RWPE2 (cell line): ENCODE data around the gene SERAC1.
A peak's percentile ranks its signal among the peaks of the same experiment; 100 is the strongest.

Source experiments
- ATAC-seq: fragments of 200-7000 bp; cut with Tn5 transposase; 3 replicates; pipeline ENCODE4 v1.9.1; 2021; ENCODE audit warnings: low read depth
- DNase-seq: peaks from one replicate; pipeline ENCODE4 v3.0.0-alpha.2; 2020; ENCODE audit warnings: low spot score
- H3K27ac ChIP-seq: fragments of 450-650 bp; 2 replicates; pipeline ENCODE4 v1.5.1; 2017; ENCODE audit warnings: mild to moderate bottlenecking; ENCODE audit not compliant: poor library complexity, severe bottlenecking
- H3K27me3 ChIP-seq: fragments of 250-450 bp; sonication (Bioruptor Pico); 2 replicates; pipeline ENCODE4 v1.5.1; 2021; ENCODE audit warnings: mild to moderate bottlenecking, moderate library complexity; ENCODE audit not compliant: insufficient read depth, poor library complexity, severe bottlenecking
- H3K36me3 ChIP-seq: fragments of 250-450 bp; sonication (Bioruptor Pico); 2 replicates; pipeline ENCODE4 v1.5.1; 2020; ENCODE audit warnings: low read depth, mild to moderate bottlenecking, moderate library complexity
- H3K4me1 ChIP-seq: fragments of 250-450 bp; sonication (Bioruptor Pico); 2 replicates; pipeline ENCODE4 v1.5.1; 2021; ENCODE audit warnings: mild to moderate bottlenecking, moderate library complexity; ENCODE audit not compliant: insufficient read depth, poor library complexity, severe bottlenecking
- H3K4me3 ChIP-seq: fragments of 250-450 bp; sonication (Bioruptor Pico); 2 replicates; pipeline ENCODE4 v1.5.1; 2021; ENCODE audit warnings: mild to moderate bottlenecking, moderate library complexity; ENCODE audit not compliant: severe bottlenecking
- H3K9me3 ChIP-seq: fragments of 250-450 bp; sonication (Bioruptor Pico); 2 replicates; pipeline ENCODE4 v1.5.1; 2021; ENCODE audit warnings: mild to moderate bottlenecking, moderate library complexity; ENCODE audit not compliant: severe bottlenecking
- CTCF ChIP-seq: fragments of 450-650 bp; IDR thresholded peaks from one replicate; pipeline ENCODE4 v1.5.1; 2017; ENCODE audit warnings: mild to moderate bottlenecking, moderate library complexity; ENCODE audit not compliant: poor library complexity, severe bottlenecking

The SERAC1 gene

DNA sequence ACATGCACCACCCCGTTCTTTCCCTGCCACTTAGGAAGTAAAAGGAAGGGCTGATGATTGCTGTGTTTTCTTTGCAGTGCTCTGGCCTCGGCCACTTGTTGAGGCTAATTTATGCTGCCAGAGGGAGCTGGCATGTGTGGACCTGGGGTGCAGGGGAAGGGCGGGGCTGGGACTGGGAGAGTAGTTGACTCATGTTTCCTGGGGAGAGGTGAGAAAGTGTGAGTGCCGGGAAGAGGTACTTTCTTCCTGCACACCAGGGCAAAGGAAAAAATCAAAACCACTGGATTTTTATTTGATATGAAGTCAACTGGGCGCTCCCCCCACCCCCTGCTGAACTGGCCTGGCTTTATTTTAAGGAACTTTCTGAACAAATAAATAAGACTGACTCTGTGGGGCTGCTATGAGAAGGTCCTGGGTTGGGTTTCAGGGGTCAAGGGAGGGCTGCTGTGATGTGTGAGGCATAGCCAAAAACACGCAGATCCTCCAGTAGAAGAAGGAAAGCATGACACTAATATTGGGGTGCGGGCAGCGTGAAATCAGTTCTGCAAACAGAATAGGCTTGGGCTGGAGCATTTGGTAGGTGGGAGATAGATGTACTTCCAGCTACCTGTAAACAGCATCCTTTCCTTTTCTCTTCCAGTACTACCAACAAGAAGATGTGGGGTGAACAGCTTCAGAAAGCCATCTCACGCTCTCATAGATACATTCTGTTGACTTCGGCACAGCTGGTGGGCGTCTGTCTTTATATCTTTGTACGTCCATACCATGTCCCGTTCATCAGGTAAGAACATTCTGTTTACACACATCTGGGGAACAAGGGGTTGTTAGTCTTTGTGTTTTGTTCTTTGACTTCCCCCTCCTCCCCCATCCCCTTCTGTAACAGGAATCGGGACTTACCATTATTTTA is 98.9 kb downstream of the SERAC1 start:
- ATAC-seq (peak; percentile 97), DNase-seq (peak; percentile 90)
- H3K36me3 ChIP-seq = peaks cover 24% of the 10 kb centered on the region
- no peaks in the 10 kb centered on the region for H3K9me3 ChIP-seq
- H3K27ac ChIP-seq = peak overlapping the region; percentile 64
- TF ChIP-seq CTCF = no peak
- H3K27me3 ChIP-seq = no peaks in the 10 kb centered on the region
- peaks cover 21% of the 10 kb centered on the region for H3K4me1 ChIP-seq
- no peak overlapping the region for H3K4me3 ChIP-seq

DNA sequence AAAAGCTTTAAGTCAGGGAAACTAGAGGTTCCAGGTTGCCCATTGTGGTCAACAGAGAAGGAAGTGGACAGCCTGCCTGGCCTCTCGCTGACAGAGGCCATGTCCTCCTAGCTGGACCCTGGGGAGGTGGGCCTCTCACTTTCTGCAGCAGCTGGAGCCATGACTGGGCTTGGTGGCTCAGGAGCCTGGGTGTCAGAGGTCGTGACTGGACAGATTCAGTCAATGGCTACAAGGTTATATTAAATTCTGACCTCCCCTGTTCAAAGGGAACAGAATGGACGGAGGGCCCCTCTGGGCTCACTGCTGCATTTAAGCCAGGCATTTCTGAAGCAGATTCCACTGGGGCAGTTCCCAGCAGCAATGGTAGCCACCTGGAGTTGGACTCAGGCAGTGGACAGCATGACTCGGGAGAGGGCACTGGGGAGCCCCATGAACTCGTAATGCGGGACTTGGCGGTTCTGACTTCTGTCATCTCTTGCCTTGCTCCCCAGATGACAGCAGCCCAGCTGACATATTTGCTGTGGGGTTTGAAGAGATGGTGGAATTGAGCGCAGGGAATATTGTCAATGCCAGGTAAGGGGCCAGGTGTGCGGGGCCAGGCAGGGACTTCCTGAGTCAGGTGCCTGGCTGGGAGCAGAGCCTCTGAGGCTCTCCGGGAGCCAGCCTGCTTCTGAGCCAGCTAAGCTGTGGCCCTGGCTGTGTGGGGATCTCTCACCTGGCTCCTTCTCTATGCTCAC is 99.7 kb downstream of the SERAC1 start:
- no peaks in the 10 kb centered on the region for H3K27me3 ChIP-seq
- peaks cover 22% of the 10 kb centered on the region for H3K36me3 ChIP-seq
- H3K9me3 ChIP-seq = no peaks in the 10 kb centered on the region
- H3K4me3 ChIP-seq = no peak overlapping the region
- peak overlapping the region; percentile 64 for H3K27ac ChIP-seq
- ATAC-seq = peak; percentile 5
- DNase-seq = no peak
- peaks cover 21% of the 10 kb centered on the region for H3K4me1 ChIP-seq
- TF ChIP-seq CTCF = no peak

- peaks cover 21% of the 10 kb centered on the region for H3K4me1 ChIP-seq
- H3K36me3 ChIP-seq = peaks cover 16% of the 10 kb centered on the region
- ATAC-seq (no peak), DNase-seq (no peak)
- H3K9me3 ChIP-seq = peaks cover 2% of the 10 kb centered on the region
- H3K4me3 ChIP-seq = no peak overlapping the region
- TF ChIP-seq CTCF = no peak
- H3K27ac ChIP-seq = peak overlapping the region; percentile 64
- no peaks in the 10 kb centered on the region for H3K27me3 ChIP-seq
Observed at GRCh38 chr6:158067436-158068015, 100.5 kb downstream of the SERAC1 start.

DNA sequence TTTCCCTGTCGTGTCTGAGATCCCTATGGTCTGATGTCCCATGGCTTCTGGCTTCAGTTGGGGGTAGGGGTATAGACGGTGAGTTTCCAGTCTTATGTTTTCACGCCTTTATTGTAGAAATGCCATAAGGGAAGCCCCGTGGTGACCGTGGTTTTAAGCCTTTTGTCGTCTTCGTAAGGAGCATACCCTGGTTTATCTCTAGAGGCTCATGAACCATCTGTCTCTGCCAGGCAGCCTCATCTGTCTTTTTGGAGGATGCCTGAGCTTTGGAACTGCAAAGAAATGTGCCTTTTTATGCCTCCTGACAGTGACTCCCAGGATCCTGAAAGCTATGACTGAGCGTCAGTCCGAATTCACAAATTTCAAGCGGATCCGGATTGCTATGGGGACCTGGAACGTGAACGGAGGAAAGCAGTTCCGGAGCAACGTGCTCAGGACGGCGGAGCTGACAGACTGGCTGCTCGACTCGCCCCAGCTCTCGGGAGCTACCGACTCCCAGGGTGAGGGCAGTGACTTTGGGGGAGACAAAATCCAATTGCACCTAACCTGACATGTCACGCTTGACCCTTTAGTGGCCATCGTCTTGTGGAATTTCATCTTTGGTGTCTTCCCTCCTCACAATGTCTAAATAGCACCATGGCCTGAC is 101.8 kb downstream of the SERAC1 start:
- no peak for TF ChIP-seq CTCF
- no peaks in the 10 kb centered on the region for H3K27me3 ChIP-seq
- H3K4me1 ChIP-seq = peaks cover 21% of the 10 kb centered on the region
- peaks cover 14% of the 10 kb centered on the region for H3K36me3 ChIP-seq
- ATAC-seq (no peak), DNase-seq (no peak)
- peaks cover 2% of the 10 kb centered on the region for H3K9me3 ChIP-seq
- no peak overlapping the region for H3K4me3 ChIP-seq
- H3K27ac ChIP-seq = no peak overlapping the region
